ENCODE data around the gene CALML6.

Gene CALML6

DNA sequence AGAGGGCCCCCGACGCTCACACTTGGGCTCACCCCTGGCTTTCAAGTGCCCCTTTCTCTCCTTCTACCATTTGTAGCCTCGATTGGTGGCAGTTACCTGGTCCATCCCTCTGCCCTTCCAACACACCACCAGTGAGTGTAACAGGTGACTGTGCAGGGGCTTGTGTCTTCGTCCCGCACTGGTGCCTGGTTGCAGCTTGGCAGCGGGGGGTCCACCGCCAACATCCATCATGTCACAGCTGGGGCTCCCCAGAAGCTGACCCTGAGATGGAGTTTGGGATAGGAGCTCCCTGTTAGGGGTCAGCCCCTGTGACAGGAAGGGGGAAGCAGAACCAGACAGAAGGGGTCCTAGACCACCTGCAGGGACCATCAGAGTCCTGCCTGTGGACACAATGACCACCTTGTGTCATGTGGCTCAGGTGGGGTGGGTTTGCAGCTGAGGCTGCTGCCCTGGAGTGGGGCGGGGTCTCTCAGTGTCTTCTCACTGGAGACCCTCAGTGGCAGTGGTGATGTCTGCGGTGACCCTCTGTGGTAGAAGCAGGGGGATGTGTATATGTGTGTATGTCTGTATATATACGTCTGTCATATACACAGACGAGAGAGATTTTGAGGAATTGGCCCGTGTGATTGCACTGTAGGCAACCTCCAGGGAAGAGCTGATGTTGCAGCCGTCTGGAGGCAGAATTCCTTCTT is 3.6 kb upstream of the CALML6 start:
- H3K27me3 ChIP-seq (ENCODE audit: control insufficient read depth, insufficient read depth, low read length, poor library complexity, severe bottlenecking): no peaks in the 10 kb centered on the region
- no peak overlapping the region for H3K27ac ChIP-seq (ENCODE audit: insufficient read depth, low read depth, low read length, poor library complexity, severe bottlenecking)
- 90 to 93% methylated on average over 13 of the region's 13 CpGs for WGBS, 2 experiments
- no peaks in the 10 kb centered on the region for H3K4me1 ChIP-seq (ENCODE audit: control insufficient read depth, insufficient read depth, low read length)
- no peaks in the 10 kb centered on the region for H3K36me3 ChIP-seq (ENCODE audit: control insufficient read depth, insufficient read depth, low read length)
- H3K9me3 ChIP-seq (ENCODE audit: control insufficient read depth, low read length): no peaks in the 10 kb centered on the region
- no peak overlapping the region for H3K4me3 ChIP-seq (ENCODE audit: insufficient read depth, low read depth, low read length)

DNA sequence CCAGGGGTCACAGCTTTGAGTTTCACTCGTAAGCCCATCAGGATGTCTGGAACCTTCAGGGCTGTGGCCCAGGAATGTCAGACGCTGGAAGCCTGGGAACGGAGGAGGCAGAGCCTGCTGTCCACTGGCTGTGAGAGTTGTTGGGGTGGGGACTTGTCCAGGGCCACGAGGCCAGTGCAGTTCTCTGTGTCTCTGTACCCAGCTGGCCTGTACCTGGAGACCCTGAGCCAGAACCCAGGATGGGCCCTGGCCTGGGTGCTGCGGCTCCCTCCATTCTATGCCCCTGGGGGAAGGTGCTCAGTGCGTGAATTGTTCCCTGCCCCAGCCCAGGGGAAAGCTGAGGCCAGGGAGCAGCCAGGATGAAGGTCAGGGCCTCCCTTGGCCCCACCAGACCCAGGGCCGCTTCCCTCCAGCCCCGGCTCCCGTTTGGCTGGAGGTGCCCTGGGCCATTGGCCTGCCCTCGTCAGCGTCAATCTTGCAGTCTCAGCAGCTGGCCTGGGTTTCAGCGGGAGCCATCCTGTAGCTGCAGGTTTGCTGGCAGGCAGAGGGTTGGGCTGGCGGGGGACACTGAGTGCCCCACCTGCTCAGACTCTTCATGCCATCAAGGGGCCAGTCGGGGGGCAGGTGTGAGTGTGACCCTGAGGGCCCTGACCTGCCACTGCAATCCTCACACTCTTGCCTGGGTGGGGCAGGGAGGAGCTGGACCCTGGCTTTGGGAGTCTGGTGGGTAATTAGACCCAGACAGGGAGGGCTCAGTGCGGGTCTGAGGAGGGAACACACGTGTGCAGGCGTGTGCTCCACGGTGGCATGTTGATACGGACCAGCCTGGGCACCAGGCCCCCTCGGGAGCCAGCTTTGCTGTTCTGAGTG is 724 bp upstream of the CALML6 start:
- WGBS, 2 experiments: 81 to 83% methylated on average over 20 of the region's 20 CpGs

DNA sequence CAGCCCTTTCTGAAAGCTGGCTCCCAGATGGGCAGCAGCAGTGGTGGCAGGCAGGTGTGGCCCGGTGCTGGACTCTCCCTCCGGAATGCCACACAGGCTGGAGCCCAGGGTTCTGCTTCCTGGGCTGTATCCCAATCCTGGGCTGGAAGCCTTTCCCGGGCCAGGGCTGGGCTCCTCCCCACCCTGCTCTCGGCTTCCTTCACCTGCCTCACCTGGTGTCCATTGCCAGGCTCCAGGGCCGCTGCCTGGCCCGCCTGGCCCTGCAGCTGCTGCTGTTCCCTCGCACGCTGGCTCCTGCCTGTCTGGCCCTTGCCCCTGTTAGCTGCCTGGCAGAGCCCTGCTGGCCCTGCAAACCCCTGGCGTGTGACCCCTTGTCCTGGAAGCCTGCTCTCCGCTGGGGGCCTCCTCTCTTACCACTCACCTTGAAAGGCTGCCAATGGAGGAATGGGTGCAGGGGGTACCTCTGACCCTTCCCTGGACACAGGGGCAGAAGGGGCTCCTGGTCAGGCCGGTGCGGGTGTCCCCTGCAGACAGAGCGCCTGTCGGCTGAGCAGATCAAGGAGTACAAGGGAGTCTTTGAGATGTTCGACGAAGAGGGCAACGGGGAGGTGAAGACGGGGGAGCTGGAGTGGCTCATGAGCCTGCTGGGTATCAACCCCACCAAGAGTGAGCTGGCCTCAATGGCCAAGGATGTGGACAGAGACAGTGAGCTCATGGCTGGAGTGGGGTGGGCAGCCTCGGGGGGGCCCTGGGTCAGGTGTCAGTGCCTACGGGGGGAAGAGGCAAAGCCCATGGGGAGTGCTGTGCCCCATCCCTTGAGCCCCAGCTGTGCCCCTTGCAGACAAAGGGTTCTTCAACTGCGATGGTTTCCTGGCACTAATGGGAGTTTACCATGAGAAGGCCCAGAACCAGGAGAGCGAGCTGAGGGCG is 1.1 kb downstream of the CALML6 start:
- Histone ChIP-seq H3K9me3 (ENCODE audit: control insufficient read depth, low read length) (no peaks in the 10 kb centered on the region), H3K4me1 (ENCODE audit: control insufficient read depth, insufficient read depth, low read length) (peaks cover 7% of the 10 kb centered on the region), H3K27ac (ENCODE audit: insufficient read depth, low read depth, low read length, poor library complexity, severe bottlenecking) (no peak overlapping the region), H3K4me3 (ENCODE audit: insufficient read depth, low read depth, low read length) (no peak overlapping the region), H3K27me3 (ENCODE audit: control insufficient read depth, insufficient read depth, low read length, poor library complexity, severe bottlenecking) (peaks cover 13% of the 10 kb centered on the region), H3K36me3 (ENCODE audit: control insufficient read depth, insufficient read depth, low read length) (no peaks in the 10 kb centered on the region)
- 92 to 94% methylated on average over 23 of the region's 23 CpGs for WGBS, 2 experiments

More for the DNA sequence above, 724 bp upstream of the CALML6 start:
- no peak overlapping the region for H3K4me3 ChIP-seq (ENCODE audit: insufficient read depth, low read depth, low read length)
- H3K36me3 ChIP-seq (ENCODE audit: control insufficient read depth, insufficient read depth, low read length): no peaks in the 10 kb centered on the region
- H3K27me3 ChIP-seq (ENCODE audit: control insufficient read depth, insufficient read depth, low read length, poor library complexity, severe bottlenecking): peaks cover 13% of the 10 kb centered on the region
- H3K9me3 ChIP-seq (ENCODE audit: control insufficient read depth, low read length): no peaks in the 10 kb centered on the region
- no peak overlapping the region for H3K27ac ChIP-seq (ENCODE audit: insufficient read depth, low read depth, low read length, poor library complexity, severe bottlenecking)
- H3K4me1 ChIP-seq (ENCODE audit: control insufficient read depth, insufficient read depth, low read length): peaks cover 7% of the 10 kb centered on the region

DNA sequence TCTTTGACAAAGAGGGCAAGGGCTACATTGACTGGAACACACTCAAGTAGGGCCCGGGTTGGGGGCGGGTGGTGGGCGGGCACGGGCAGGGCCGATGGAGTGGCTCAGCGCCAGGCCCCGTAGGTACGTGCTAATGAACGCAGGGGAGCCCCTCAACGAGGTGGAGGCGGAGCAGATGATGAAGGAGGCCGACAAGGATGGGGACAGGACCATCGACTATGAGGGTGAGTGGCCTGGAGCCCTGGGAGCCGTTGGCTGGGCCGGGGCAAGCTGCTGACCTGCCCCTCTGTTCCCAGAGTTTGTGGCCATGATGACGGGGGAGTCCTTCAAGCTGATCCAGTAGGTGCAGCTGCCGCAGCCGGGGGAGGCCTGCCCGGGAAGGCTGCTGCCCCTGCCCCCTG is 1.8 kb downstream of the CALML6 start:
- peaks cover 7% of the 10 kb centered on the region for H3K4me1 ChIP-seq (ENCODE audit: control insufficient read depth, insufficient read depth, low read length)
- 90 to 92% methylated on average over 19 of the region's 19 CpGs for WGBS, 2 experiments
- H3K36me3 ChIP-seq (ENCODE audit: control insufficient read depth, insufficient read depth, low read length): no peaks in the 10 kb centered on the region
- no peak overlapping the region for H3K4me3 ChIP-seq (ENCODE audit: insufficient read depth, low read depth, low read length)
- H3K9me3 ChIP-seq (ENCODE audit: control insufficient read depth, low read length): no peaks in the 10 kb centered on the region
- H3K27ac ChIP-seq (ENCODE audit: insufficient read depth, low read depth, low read length, poor library complexity, severe bottlenecking): no peak overlapping the region
- H3K27me3 ChIP-seq (ENCODE audit: control insufficient read depth, insufficient read depth, low read length, poor library complexity, severe bottlenecking): peaks cover 13% of the 10 kb centered on the region

DNA sequence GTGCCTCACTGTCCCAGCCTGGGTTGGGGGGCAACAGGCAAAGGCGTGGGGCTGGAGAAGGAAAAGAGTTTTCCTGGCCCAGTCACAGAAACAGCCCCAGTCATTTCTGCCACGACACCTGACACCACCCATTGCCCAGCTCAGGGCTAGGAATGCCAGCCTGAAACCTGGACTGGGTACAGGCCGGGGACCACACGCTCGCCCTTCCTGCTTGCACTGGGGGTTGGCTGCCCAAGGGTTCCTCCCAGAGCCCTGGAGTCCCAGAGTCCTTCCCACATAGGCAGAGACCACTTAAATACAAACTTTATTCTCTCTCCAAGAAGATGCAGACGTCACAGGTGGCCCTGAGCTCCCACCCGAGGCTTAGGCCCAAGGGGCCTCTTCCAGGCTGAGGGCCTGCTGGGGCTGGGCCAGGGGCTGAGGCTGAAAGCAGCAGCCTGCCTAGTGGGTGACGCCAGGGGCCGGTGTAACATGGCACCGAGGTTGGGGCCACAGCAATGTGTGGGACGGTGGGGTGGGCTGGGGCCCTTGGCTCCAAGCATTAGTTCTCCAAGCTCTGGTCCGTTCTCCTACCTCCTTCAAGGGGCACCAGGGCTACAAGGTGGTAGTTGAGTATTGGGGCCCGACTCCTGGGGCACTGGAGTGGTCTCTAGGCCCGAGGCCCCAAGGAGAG is 2.4 kb downstream of the CALML6 start:
- Histone ChIP-seq H3K27me3 (ENCODE audit: control insufficient read depth, insufficient read depth, low read length, poor library complexity, severe bottlenecking) (peaks cover 13% of the 10 kb centered on the region), H3K9me3 (ENCODE audit: control insufficient read depth, low read length) (no peaks in the 10 kb centered on the region), H3K36me3 (ENCODE audit: control insufficient read depth, insufficient read depth, low read length) (no peaks in the 10 kb centered on the region), H3K4me3 (ENCODE audit: insufficient read depth, low read depth, low read length) (no peak overlapping the region), H3K27ac (ENCODE audit: insufficient read depth, low read depth, low read length, poor library complexity, severe bottlenecking) (no peak overlapping the region), H3K4me1 (ENCODE audit: control insufficient read depth, insufficient read depth, low read length) (peaks cover 7% of the 10 kb centered on the region)
- 95% methylated on average over 14 of the region's 14 CpGs for WGBS, 2 experiments

DNA sequence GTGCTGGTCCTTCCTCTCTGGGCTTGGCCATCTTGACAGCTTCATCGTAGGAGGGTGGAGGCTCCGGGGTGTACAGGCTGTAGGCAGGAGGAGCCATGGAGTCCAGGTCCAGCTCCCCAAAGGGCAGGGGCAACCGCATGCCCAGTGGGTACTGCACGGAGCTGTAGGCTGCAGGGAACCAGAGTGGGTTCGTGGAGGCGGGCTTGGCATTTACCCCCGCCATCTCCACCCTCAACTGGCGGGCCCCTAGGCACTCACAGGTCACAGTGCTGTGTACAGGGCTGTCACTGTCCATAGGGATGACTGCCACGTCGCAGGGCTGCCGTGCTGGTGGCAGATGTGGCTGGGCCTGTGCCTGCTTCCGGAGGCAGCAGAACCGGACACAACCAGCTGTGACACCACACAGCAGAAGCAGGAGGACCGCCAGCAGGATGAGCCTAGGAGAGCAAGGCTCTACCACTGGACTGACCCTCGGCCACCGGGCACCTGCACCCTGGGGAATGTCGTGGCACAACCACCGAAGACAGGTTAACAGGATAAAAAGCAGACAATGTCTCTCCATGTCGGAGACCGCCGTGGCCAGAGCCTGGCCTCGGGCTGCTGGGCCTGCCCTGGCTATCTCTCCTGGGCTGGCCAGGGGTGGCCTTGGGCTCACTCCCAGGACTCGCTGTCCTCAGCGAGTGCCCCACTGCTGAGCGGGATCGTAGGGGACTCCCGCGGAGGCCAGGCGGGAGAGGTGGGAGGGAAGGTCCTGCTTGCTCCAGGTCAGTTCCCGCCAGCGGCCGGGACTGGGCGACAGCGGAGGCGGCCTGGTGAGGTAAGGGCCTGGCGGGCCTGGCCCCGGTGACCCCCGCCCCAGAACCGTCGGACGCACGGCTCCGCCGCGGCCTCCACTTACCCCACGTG is 3.2 kb downstream of the CALML6 start:
- WGBS, 2 experiments: 44 to 45% methylated on average over 46 of the region's 46 CpGs
- Histone ChIP-seq H3K36me3 (ENCODE audit: control insufficient read depth, insufficient read depth, low read length) (no peaks in the 10 kb centered on the region), H3K27me3 (ENCODE audit: control insufficient read depth, insufficient read depth, low read length, poor library complexity, severe bottlenecking) (peaks cover 13% of the 10 kb centered on the region), H3K9me3 (ENCODE audit: control insufficient read depth, low read length) (no peaks in the 10 kb centered on the region), H3K4me3 (ENCODE audit: insufficient read depth, low read depth, low read length) (peak overlapping the region; percentile 58), H3K27ac (ENCODE audit: insufficient read depth, low read depth, low read length, poor library complexity, severe bottlenecking) (no peak overlapping the region), H3K4me1 (ENCODE audit: control insufficient read depth, insufficient read depth, low read length) (peaks cover 12% of the 10 kb centered on the region)

DNA sequence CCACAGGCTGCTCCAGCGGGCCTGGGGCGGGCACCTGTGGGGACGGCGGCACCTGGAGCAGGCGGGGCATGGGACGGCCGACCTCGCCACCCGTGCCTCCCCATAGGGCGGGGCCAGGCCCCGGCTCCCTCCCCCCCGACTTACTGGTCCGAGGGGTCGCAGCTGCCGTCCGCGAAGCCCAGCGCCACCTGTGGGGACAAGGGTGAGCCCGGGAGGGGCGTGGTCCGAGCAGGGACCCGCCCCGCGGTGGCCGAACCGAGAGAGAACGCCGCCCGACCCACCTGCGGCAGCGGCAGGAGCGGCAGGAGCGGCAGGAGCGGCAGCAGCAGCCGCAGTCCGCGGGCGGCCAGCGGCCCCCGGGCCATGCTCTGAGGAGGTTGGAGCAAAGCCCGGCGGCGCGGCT is 3.8 kb downstream of the CALML6 start, which contains the start of gene TMEM52:
TSS of gene TMEM52 (minus strand) at position 379 of the 403 bp plus-strand sequence. CDS start at position 365, 14 bp downstream.
- H3K4me3 ChIP-seq (ENCODE audit: insufficient read depth, low read depth, low read length): peak within 1 kb of the TSS; percentile 58

DNA sequence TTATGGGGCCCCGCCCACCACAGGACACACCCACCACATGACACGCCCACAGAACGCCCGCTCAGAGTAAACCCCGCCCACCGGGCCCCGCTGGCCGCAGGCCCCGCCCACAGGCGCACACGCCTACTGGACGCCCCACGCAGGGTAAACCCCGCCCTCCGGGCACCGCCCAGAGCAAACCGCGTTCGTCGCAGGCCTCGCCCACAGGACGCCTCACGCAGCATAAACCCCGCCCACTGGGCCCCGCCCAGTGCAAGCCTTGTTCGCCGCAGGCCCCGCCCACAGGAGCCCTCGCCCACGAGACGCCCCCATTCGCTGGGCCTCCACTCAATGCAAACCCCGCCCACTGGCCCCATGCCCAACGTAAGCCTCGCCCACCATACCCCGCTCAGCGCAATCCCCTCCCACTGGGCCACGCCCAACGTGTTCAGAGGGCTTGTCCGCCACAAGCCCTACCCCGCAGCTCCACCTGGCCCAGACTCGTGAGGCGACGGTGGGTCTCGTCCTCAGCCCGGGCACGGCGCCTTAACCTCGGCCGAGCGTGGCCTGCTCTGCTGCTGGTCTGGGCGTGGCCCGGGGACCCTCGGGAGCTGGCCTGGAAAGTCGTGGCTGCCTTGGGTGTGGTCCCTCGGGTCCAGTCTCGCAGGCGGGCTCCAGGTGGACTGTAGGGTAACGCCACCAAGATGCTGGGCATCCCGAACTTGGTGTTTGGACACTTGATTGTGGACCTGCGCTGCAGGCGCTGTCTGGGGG is 4.4 kb downstream of the CALML6 start:
- WGBS, 2 experiments: 9 to 10% methylated on average over 62 of the region's 62 CpGs
- Histone ChIP-seq H3K9me3 (ENCODE audit: control insufficient read depth, low read length) (no peaks in the 10 kb centered on the region), H3K4me3 (ENCODE audit: insufficient read depth, low read depth, low read length) (peak overlapping the region; percentile 58), H3K36me3 (ENCODE audit: control insufficient read depth, insufficient read depth, low read length) (no peaks in the 10 kb centered on the region), H3K27ac (ENCODE audit: insufficient read depth, low read depth, low read length, poor library complexity, severe bottlenecking) (no peak overlapping the region), H3K27me3 (ENCODE audit: control insufficient read depth, insufficient read depth, low read length, poor library complexity, severe bottlenecking) (peaks cover 13% of the 10 kb centered on the region), H3K4me1 (ENCODE audit: control insufficient read depth, insufficient read depth, low read length) (peaks cover 16% of the 10 kb centered on the region)

More for the DNA sequence above, 3.8 kb downstream of the CALML6 start, which contains the start of gene TMEM52:
- Histone ChIP-seq H3K4me1 (ENCODE audit: control insufficient read depth, insufficient read depth, low read length) (peaks cover 16% of the 10 kb centered on the region), H3K9me3 (ENCODE audit: control insufficient read depth, low read length) (no peaks in the 10 kb centered on the region), H3K36me3 (ENCODE audit: control insufficient read depth, insufficient read depth, low read length) (no peaks in the 10 kb centered on the region), H3K27me3 (ENCODE audit: control insufficient read depth, insufficient read depth, low read length, poor library complexity, severe bottlenecking) (peaks cover 13% of the 10 kb centered on the region), H3K27ac (ENCODE audit: insufficient read depth, low read depth, low read length, poor library complexity, severe bottlenecking) (no peak within 1 kb of the TSS)
- 0% methylated on average over 44 of the region's 44 CpGs for WGBS, 2 experiments

Data from ectodermal cell (in vitro differentiated cells).